ENCODE data around the gene RPS6KA5.

- TF ChIP-seq POLR2A (IDR thresholded peaks at IDR 0.05) (no peak), CTCF (IDR thresholded peaks at IDR 0.05 in 4 of 5, conservative IDR thresholded peaks at IDR 0.05 in 1 of 5) (no peak)
These were observed 24.6 kb downstream of the RPS6KA5 start for GRCh38 chr14:91035855-91036254.

All from gastrocnemius medialis (tissue), 4 donors.